Stimulated activated CD8-positive, alpha-beta memory T cell treated with anti-CD3 and anti-CD28 coated beads, Interleukin-4, amount 100 ng/mL, for 1 hour (primary cell): Measurements from ENCODE around the gene DCLK1.
"Not testable (repeated sequence)": the region's sequence is repeated elsewhere in the genome, so short reads cannot be mapped to it uniquely, and the experiment has no call there.

Source experiments
- DNase-seq, 2 donors: peaks; one replicate each; pipeline ENCODE4 v3.0.0-alpha.2; 2020; ENCODE audit warnings: low read depth in 2 of 2, low spot score in 1 of 2

The DCLK1 gene

GRCh38 chr13:36131931-36132297 is 732 bp upstream of the DCLK1 start:
- DNase-seq: no peak

DNA sequence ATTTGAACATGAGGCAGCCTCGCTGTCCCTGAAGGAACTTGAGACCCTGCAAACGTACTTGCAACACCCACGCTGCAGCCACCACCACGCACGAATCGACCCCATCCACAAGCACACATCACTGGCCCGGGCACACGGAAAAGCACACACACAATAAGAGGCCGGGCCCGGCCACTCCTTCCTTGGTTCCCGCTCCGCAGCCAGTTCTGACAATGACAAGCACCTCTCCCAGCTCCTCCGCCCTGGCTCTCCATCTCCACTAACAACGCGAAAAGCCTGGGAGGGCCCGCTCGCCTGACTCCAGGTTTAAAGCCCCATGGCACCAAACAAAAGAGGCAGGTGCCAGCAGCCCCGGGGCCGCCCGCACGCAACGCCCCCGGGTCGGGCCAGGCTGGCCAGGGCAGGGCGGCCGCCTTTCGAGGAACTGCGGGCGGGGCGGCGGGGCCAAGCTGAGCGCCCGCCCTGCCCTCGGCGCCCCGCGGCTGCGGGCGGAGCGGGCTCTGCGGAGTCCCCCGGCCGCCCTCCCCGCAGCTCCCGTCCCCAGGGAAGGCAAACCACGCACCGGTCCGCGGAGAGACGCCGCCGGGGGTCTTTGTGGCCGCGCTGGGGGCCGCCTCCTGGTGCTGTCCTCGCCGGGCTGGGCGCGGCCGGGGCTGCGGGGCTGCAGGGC is 495 bp downstream of the DCLK1 start:
- no peak for DNase-seq

DNA sequence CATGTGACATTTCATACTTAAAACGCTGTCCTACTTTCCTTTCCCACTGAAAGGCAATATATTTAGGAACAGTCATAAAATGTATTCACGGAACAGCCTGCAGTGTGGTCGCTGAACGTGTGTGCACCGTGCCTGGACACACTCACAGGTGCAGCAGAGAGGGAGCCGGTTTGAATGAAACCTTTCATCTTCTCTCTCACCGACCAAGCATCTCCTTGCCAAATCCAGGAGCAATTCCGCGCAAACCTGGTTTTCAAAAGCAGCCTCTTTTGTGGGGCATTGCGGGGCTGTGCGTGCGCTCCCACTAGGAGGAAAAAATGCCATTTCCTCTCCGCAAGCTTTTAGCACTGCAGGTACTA is 1.0 kb downstream of the DCLK1 start:
- DNase-seq: no peak

DNA sequence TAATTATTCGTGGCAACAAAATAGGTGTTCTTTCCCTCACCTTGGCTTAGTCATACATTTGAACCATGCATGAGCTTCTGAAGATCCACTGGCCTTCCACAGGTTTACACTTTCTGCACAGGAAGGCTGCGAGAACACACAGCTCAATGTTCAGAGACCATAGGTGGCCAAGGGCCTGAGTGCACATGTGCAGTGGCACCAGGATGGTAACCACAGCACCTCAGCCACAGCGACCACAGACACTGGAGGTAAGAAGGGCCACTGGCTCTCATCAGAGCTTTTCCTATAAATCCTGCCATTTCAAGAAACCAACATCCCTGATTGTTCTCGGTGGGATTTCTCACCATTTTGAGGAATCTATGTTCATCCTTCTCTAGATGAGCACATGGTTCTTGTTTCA is 1.6 kb downstream of the DCLK1 start:
- no peak for DNase-seq

DNA sequence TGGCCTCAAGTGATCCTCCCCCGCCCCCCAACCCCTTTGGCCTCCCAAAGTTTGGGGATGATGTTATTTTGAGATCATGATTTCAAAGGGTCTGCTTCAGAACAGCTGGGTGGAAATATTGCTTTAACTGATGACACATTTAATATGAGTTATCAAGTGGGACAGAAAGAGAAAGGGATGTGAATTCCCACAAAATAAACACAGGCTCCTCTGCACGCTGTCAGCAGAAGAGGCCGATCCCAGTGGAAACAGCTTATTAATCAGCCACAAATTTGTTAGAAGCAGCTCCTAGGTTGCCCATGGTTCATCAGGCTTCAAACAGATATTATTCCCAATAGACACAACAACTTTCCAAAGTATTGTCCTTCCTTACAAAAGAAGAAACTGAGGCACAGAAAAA is 4.7 kb downstream of the DCLK1 start:
- no peak for DNase-seq

DNA sequence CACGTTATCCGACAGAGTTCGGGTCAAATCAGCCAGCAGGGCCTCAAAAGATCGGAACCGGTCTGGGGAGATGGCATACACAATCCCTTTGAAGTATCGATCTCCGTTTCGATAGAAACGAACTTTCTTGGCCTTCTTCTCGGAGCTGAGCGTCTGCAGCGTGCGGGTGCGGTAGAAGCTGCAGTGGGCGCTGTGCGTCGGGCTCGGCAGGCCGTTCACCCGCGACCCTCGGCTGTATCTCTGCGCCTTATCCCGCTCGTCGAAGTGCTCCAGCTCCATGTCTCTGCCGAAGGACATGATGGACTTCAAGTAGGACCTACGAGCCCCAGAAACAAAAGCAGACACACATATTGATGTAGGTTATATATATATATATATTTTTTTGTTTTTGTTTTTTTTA is 5.3 kb downstream of the DCLK1 start:
- DNase-seq: no peak

DNA sequence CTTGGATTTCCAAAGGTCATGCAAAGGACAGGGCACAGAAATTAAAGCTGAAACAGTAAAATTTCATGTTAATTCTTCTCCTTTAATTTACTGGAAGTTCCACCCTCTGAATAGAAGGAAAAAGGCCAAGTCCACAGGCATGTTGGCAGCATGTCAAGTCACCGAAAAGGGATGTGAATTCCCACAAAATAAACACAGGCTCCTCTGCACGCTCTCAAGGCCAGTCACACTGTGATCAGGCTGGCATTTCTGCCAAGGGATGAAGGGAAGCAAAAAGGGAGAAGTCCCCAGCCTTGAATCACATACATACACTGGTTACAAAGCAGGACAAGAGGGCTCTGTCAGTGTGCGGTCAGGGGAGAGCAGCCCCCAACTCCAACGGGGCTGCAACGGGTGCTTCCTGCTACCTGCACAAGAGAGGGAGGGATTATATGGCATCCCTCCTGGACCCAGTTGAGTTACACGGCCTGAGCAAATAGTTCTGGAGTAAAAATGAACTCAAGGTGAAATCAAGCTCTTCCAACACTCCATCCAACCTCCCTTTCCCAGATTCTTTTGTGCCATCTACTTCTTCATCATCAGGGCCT is 6.9 kb downstream of the DCLK1 start:
- DNase-seq: no peak

DNA sequence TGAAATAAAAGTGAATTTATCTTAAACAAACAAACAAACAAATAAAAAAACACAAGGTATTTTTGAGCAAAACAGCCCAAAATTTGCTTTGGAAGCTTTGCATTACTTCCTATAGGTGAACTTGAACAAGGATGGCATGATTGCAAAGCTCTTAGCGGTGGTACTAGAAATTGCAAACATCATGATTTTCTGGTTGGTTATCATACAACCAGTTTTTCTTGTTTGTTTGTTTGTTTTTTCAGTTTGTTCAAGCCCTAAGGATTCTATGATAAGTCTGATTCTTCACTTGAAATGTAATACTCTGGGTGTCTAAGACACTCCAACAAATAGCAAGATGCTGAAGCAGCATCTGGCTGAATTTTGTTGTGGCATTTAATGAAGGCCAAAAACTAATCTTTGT is 15.9 kb downstream of the DCLK1 start:
- DNase-seq: no peak

DNA sequence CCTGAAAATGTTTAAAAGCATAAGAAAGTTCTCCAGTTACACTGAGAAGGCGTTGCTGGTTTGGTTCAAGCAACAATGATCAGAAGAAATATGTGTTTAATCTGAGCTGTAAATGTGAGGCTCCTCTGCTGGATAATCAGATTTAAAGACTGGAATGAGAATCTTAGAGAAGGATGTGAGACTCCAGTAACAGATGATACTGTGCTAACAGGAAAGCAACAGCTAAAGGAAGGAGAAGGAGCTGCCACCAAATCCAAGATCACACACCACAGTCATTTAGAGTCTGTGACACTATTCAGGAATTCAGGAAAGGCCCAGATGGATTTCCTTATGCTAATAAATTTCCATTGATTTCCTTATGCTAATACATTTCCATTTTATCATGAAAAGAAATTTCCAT is 16.9 kb downstream of the DCLK1 start:
- DNase-seq: no peak

DNA sequence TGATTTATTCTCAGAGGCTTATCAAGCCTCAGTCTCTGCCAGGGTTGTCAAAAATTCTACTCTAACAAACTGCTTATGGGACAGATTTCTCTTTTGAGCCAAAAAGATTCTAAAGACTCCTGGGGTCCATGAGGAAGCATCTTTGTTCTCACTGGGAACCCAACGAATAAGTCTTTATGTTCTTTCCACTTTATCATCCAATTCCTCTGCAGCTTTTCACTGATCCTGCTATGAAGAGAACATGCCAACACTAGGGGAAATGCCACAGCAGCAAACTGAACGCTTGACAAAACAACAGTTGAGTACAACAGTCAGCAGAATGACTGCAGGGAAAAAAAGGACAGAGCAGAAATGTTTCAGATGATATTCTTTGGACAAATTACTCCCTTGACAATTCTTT is 22.2 kb downstream of the DCLK1 start:
- DNase-seq: no peak

DNA sequence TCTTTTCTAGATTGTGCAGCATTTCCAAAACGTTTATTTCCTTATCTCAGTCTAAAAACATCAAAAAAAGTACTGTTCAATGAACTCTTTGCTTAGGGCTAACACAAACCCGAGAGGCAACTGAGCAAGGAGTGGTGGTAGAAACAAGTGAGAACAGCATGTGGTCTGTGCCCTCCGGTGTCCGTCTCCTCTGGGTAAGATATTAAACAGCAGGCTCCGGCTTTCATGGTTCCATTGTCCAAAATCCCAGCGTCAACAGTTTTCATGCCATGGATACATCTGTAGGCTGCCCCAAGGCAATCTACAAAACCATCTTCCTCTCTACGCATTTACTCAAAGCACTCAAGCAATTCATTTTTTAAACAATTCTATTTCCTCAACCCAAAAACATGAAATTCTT is 22.8 kb downstream of the DCLK1 start:
- no peak for DNase-seq

- DNase-seq: no peak
Measured at GRCh38 chr13:36107521-36107920, 23.7 kb downstream of the DCLK1 start.

DNA sequence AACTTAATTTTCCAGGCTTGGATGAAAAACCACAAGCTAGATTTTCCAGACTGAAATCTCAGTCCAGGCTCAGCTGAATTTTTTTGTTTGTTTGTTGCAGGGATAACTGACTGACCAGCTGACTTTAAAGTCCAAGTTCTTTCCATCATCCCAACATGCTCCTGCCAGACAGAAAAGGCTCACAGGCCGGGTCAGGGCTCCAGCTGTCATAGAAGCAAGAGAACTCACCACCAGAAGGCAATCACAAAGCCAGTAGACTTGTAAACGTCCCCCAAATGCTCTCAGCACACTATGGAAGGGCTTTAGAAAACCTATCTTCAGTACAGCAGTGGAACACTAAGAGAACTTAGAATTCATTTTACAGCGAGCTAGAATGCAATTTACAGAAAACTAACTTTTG is 25.5 kb downstream of the DCLK1 start:
- no peak for DNase-seq

DNA sequence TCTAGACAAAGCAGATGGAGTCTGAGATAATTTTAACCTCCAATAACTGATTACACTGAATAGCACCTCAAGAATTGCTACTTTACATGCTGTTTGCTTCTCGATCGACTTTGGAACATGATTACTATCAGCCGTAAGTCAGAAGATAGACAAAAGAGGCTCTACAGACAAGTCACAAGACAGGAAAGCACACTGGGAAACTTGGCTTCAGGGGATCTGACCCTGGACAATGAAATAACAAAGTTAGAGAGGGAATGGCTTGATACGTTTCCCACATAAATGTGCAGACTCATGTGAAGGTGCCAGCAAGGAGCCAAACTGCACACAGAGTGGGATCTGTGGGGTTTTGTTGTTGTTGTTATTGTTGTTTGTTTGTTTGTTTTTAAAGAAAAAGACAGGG is 28.5 kb downstream of the DCLK1 start:
- DNase-seq: no peak

- not testable (repeated sequence) for DNase-seq
Measured at GRCh38 chr13:36101907-36102306, 29.3 kb downstream of the DCLK1 start.

GRCh38 chr13:36101157-36101556 is 30.0 kb downstream of the DCLK1 start:
- DNase-seq: no peak

DNA sequence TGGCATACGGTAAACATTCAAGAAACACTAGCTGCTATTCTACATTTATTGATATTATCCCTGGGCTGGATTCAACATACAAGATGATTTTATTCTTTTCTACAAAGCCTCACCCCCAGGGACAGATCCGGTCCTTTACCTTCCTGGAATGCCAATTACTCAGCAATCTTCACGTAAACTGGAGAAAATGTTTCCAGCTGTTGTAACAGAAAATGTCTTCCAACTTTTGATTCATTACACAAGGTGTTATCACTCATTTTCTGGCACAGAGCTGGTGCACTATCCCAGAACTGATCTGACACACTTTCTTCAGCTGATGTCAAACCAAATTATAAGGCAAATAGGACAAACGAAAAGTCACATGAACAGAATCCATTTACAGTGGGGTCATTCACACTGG is 33.1 kb downstream of the DCLK1 start:
- DNase-seq: no peak

DNA sequence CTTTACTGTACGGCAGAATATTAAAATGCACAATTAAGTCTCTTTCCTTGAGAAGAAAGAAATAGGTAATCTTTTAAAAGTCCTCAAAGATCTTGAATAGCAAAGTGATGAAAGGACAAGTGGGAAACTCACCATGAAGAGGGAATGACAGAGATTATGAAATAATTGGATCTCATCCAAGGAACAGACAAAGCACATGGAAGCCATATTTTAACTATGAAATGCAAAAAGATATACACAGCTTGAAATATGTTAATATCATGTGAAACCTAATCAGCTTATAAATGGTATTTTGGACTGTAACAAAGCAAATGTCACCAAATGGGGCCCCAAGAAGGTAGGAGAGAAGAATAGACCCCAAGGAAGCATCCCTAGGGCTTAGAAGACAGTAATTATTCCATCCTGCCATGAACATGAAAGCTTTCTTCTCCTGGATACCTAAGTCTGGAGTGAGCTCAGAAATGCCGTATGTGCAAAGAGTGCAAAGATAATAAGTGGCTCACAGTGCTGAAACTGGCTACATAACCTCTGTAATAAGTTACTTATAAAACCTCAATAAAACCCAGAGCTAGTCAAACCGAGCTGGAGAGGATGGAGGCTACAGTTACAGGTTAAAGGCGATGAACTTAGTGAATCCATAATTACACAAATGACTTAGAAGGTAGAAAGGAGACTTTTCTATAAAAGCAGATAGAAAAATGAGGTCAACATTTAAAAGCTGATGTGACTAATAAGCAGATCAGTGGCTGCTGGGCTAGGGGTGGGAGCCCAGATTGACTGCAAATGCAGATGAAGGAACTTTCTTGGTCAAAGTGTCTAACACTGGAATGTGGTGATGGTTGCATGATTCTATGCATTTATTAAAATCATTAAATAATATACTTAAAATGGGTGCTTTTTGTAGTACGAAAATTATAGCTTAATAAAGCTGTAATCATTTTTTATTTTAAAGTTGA is 34.4 kb downstream of the DCLK1 start:
- no peak for DNase-seq

- no peak for DNase-seq
Measured at GRCh38 chr13:36094478-36094877, 36.7 kb downstream of the DCLK1 start.

- no peak for DNase-seq
Measured at GRCh38 chr13:36090592-36090991, 40.6 kb downstream of the DCLK1 start.

GRCh38 chr13:36089130-36089647 is 42.0 kb downstream of the DCLK1 start:
- DNase-seq: no peak

GRCh38 chr13:36088463-36088862 is 42.7 kb downstream of the DCLK1 start:
- DNase-seq: no peak
